Activated gamma-delta T cell treated with Interleukin-2 at 50 U/mL for 16 hours (primary cell): ENCODE data around the gene PSME1.

Experiments
- DNase-seq: peaks from one replicate; pipeline ENCODE4 v3.0.0-alpha.2; 2020

PSME1 gene

DNA sequence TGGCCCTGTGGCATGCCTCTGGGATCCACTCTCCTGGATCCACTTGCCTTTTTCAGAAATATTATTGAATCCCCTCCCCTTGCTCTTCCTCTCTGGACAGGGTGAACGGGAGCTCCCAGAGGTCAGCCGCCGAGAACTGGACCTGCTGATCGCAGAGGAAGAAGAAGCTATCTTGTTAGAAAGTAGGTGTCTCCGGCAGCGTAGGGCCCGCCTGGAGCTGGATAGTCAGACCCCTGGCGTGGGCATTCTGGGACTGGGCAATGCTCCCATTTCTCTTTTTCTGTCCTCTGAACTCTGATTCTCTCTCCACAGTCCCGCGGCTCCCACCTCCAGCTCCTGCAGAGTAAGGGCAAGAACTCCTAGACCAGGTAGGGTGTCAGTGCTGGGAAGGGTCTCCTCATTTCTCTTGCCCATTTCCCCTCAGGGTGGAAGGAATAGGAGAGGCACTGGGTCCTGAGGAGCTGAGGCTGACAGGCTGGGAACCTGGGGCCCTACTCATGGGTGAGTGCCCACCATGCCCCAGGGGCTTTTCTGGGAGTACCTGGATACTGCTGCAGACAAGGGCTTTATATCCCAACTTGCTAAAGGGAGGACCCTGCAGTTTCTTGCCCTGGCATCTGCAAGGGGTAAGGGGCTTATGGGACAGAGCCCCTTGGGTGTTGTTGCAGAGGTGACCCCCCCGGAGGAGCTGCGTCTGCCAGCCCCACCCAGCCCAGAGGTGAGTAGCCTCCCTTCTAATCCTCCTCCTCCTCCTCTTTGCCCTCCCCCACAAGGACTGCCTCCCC, 41.2 kb downstream of the PSME1 start:
- no peak for DNase-seq

DNA sequence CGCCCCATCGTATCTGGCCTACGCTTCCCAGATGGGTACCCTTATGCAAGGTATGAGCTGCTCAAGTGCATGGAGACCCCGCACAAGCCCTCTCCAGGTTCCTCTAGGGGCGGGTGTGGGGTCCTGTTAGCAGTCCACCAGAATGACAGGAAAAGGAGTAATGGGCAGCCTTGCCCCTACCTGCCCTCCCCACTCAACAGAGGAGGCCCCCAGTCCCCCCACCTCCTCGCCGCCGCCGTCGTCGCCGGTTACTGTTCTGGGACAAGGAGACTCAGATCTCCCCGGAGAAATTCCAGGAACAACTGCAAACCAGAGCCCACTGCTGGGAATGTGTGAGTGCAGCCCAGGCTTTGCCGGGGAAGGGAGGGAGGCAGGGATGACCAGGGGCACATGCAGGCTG, 41.9 kb downstream of the PSME1 start:
- no peak for DNase-seq

DNA sequence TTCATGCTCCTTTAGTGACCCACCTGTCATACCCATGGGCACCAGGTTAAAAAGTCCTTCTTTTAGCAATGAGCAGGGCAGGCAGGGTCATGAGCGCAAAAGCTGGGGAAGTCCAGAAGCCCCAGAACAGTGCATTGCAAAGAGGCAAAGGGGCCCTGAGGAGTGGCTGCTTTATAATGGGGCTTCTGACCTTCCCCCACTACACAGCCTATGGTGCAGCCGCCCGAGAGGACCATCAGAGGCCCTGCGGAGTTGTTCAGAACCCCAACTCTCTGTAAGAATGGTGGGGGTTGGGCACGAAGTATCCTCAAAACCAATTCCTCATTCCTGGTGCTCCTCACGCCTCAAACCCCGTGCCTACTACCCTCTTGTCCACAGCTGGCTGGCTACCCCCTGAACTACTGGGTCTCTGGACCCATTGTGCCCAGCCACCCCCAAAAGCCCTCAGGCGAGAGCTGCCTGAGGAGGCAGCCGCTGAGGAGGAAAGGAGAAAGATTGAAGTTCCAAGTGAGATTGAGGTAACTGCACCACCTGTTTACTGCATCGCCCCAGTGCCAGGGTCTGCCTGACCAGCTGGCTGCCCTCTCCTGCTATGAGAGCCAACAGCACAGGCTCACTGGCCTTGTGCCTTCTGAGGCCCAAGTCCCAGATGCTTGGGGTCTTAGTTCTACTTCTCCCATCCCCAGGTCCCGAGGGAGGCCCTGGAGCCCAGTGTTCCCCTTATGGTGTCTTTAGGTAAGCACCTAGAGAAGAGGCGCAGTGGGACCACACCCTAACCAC, 42.6 kb downstream of the PSME1 start:
- no peak for DNase-seq

DNA sequence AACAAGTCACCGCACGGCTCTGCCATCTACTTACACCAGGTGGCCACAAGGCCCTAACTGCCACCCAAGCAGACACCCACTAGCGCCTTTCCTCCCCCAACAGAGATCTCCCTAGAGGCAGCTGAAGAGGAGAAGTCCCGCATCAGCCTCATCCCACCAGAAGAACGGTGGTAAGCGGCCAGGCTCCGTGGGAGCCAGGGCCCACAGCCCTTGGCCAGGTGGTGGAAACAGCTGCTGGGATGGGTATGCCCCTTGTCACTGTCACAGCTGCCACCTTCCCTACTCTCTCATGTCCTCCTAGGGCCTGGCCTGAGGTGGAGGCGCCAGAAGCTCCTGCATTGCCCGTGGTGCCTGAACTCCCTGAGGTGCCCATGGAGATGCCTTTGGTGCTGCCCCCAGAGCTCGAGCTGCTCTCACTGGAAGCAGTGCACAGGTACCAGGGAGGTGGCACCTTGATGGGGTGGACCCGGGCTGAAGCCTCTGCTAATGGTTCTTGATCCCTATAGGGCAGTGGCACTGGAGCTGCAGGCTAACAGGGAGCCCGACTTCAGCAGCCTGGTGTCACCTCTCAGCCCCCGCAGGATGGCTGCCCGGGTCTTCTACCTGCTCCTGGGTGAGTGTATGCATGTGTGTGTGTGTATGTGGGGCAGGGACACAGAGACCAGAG, 43.4 kb downstream of the PSME1 start:
- no peak for DNase-seq

GRCh38 chr14:24179961-24180796, 44.2 kb downstream of the PSME1 start:
- DNase-seq = no peak

DNA sequence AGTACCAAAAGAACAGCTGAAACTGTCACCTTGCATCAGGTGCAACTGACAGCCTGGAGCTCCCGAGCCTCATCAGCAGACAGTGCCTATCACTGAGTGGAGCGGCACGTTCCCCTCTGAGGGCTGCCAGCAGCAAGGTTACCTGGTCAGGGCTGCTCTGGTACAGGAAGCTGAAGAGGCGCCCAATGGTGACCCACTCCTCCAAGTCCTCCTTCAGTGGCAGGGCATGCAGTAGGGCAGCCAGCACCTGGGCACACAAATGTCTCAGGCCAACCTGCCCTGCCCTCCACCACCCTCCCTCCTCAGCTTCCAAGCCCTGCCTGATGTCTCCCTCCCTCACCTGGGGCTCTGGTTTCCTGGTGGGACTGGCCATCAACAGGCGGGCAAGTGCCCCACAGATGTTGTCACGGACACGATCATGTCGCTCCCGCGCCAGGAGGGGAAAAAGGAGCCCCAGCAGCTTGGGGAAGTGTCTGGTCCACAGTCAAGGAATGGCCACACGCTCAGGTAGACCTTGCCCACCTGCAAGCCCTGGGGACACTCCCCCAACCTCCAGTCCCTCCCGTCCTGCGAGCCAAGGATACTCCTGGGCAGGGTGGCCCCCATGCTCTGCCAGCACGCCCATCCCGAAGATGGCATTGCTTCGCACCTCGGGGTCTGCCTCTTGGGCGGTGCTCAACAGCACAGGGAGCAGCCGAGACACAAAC, 45.5 kb downstream of the PSME1 start:
- no peak for DNase-seq

DNA sequence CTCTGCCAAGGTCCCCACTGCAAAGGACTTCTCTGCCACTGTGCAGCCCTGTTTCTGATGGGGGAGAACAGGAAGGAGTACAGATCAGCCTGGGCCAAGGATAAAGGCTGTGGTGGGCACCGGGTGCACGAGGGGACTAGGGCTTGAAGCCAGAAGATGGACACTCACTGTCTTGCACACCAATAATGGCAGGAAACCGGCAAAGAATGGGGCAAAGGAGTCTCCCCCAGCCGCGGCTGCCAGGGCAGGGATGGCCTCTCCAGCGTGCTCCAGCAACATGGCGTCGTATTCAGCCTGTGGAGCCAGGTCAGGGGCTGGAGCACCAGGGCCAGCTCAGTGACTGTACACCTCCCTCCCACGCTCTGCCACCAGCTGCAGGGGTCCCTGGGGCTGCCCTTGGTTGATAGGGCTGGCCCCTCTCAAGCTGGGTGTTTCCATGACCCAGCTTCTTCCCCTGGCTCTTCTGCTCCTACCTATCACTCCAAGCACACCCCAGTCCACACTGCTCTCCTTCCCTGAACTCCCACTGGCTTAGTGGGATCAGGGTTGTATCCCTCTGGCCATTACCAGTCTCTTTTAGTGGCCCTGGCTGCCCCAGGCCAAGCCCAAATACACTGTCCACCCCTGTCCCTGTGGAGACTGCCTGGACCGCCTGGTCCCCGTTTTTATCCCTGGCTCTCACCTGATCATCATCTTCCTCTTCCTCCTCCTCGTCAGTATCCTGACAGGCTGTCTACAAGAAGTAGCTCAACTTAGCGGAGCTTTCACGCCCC, 46.3 kb downstream of the PSME1 start:
- no peak for DNase-seq

GRCh38 chr14:24183014-24183481, 47.1 kb downstream of the PSME1 start:
- DNase-seq = no peak

- DNase-seq = no peak
Observed at GRCh38 chr14:24184104-24184970, 48.3 kb downstream of the PSME1 start.

DNA sequence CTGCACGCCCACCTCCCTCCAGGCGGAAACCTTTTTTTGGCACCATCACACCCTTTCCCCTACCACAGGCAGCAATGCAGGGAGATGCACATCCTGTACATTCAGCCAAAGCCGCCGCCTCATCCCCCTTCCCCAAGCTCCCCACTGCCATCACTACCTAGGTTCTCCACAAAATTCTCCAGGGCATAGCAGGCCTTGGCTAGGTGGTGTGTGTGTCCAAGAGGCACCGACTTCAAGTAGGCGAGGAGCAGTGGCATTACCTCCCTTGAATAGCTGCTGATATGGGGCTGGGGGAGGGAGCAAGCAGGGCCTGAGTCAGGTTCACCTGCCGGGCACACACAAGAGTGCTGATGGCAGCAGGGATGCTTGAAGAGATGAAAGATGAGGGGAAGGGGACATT, 49.0 kb downstream of the PSME1 start:
- no peak for DNase-seq

GRCh38 chr14:24185741-24186140, 49.7 kb downstream of the PSME1 start:
- DNase-seq = no peak

- DNase-seq = no peak
Observed at GRCh38 chr14:24186831-24187538, 51.0 kb downstream of the PSME1 start.

DNA sequence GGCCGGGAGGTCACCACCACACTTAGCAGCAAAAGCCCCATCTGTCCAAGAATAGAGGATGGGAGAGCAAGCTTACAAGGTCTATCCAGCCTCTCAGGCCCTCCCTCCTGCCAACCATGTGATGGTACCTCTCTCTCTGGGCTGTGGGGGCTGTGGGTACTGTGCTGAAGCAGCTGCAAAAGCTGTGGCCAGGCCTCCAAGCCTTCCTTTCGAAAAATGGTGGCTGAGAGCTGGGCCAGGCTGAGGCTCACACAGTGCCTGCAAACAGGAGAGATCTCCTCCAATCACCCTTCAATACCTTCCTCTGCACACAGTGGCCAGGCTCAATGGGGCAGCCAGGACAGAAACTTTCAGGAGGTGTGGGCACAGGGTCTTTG, 51.5 kb downstream of the PSME1 start:
- DNase-seq = no peak
